HG02623 (cell line): Measurements from ENCODE around the gene DNAH5.

Source experiments
- ATAC-seq: cut with Tn5 transposase; IDR thresholded peaks from one replicate; pipeline ENCODE4 v1.9.1; 2021; ENCODE audit warnings: moderate library complexity; ENCODE audit not compliant: unreplicated experiment

Gene DNAH5

DNA sequence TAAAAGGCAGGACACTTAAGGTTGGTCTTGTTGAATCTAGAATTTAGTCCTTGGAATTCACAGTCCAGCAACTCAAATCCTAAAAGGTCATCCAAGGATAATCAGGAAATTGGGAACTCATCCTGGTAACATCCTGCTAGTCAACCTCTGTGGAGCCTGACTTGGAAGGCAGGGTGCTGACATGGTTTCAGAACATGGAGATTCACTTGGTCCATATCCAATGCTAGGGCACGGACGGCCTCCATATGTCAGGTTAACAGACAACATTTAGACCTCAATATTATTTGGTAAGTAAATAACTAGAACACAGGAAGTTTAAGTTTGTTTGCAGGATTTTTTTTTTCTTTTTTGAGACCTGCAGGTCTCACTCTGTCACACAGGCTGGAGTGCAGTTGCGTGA, 783 bp upstream of the DNAH5 start:
- no peak for ATAC-seq

DNA sequence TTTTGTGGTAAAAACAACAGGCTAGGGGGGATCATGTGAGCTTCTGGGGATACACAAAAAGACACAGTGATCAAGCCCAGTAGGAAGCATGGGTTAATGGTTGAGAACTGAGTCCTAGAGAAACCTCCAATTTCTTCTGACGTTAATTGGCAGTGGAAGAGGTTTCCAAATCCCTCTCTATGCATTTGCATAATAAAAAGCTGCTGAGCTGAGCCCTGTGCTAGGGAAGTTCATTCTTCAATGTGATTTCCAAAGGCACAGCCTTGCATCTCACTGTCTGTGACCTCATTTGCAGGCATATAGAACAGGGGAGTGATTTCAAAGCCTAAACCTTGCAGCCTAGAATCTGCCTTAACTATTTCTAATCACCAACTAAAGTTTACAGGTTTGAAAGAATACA, 812 bp downstream of the DNAH5 start:
- ATAC-seq, result no peak

DNA sequence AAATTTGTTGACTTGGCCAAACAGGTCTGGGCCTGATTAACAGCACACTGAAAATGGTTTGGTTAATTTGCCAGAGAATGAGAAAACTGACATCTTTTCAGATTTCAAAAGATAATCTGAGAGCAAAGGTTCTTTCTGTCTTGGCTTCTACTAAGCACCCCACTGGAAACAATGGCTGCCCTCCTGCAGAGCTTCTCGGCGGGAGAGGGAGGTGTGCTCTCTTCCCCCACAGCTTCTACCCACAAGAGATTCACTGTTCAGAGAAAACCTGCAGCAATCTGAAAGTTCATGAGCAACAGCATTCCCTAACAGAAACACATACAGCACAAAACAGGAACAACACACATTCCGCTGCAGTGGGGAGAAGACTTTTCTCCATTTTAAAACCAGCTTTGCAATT, 3.0 kb downstream of the DNAH5 start:
- ATAC-seq, result no peak

DNA sequence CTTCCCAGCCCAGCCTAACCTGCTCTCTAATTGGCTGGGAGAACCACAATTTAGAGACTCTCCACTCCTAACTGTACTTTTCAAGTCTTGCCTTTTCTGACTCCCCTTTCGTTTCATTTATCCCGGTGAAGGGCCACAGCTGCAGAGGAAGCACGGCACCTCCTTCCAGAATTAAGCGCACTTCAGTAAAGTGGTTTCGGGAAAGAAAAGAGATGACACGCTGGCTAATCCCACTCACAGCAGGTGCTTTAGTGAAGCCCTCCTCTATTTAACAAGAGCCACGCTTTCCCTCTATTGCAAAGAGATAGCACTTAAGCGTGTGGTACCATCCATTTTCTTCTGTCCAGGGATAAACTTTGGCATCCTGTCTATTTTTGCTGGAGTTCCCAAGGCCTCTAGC, 4.8 kb downstream of the DNAH5 start:
- ATAC-seq, result no peak

DNA sequence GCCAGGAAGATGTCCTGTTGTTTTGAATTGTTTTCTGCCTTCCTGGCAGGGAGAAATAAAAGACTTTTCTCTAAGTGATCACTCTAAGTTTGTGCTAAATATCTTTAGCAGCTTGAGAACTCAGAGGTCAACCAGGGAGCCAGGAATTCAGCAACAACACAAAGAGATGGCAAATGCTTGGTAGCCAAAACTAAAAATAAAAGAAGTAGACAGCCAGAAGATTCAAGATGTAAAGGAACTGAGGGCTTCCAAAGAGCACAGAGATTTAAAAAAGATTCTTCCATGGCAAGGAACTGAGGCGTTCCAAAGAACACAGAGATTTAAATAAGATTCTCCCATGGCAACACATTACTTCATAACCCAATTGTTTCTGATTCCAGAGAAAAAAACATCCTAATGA, 9.6 kb downstream of the DNAH5 start:
- ATAC-seq, result no peak

DNA sequence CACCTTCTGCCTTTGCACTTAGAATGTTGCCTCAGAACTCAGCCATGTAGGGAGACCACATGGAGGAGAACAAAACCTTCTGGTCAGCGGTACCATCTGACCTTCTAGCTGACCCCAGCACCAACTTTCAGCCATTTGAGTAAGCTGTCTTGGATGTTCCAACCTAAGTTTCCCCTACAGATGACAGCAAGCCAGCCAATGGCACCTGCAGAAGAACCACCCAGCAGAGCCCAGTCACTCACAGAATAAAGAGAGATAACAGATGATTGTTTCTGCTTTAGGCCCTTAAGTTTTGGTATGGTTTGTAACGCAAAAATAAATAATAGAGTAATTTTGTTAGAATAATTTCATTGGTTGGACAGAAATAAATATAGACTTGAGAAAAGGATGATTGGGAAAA, 10.4 kb downstream of the DNAH5 start:
- no peak for ATAC-seq

DNA sequence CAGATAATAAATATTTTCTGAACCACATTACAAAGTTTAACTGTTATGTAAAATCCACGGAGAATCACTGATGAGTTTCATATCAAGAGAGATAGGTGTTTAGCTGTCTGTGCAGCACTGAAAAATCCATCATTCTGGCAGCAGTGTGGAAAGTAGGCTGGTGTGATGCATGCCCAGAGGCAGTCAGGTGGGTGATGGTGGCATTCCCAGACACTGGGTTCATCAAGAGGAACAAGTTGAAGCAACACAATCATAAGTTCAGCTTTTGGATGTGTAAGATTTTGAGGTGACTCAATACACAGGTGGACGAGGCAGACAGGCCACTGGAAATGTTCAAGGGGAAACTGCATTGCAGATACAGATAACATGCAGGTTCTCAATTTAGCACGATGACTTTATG, 11.9 kb downstream of the DNAH5 start:
- ATAC-seq, result no peak

DNA sequence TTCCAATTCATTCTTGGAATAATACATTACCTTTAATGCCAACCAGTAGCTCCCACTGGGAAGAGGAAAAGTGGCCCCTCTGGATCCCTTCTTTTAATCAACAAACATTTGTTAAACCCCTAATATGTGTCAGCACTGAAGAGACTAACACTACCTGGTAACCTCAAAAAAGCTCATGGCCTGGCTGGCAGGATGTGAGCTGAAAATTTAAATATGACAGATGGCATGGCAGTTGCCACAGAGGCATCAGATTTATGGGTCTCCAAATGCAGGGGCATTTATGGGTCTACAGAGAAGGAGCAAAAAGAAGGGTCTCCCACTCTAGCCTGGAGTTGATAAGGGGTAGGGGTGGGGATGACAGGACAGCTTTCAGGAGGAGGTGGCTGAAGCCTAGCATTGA, 12.5 kb downstream of the DNAH5 start:
- ATAC-seq, result no peak

DNA sequence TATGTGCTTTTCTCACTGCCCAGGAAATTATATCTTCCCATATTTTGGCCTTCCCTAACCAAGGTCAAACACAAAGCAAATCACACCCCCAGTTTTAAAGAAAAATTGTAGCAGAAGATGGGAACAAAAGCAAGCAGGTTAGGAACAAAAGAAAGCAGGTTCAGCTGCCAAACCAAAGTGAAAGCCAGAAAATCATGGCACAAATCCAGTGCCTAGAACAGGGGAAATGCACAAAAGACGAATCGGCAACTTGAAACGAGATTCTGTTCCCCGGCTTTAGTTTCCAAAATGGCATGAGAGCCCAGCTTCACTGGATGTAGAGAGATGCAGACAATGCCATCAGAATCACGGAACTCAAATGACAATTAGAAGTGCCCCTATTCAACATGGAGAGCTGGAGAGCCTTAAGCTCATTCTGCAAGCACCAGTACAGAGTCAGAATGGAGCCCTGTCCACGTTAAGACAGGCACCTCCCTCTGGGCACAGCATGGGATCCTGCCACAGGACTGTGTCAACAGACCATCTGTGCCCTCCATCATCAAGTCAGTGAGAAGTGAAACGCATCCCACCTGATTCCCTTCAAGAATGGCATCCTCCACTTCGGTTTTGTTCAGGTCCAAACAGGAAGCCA, 13.8 kb downstream of the DNAH5 start:
- ATAC-seq, result no peak

DNA sequence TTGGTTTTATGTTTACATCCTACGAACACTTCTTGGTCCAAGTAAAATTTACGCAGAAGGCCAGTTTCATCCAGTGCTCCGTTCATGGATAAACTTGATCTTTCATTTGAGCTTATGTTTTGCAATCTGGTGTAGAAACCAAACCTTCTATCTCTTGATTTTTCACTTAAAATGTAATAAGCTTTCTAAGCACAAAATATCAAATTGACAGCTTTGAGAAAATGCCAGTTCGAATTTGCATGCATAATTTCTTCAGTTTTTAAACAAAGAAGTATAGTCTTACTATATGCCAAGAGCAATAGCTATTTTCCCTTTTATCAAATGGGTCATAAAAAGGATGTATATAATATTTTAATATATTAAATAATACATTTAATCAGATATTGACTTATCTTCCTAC, 17.8 kb downstream of the DNAH5 start:
- no peak for ATAC-seq

DNA sequence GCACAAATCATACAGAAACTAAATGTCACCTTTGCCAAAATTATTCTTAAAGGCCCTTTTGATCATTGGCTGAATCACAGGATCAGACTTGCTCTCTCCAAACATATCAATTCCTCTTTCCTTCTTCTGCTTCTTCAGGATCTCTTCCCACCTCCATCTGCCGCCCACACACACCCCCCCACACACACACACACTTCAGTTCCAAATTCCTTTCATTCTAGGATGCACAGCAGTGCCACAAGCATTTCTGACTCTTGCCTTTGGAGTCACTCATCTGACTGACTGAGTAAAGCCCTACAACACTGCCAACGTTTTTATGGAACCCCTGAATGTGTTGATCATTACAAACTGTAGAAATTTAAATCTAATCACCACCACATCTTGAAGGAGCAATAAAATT, 22.9 kb downstream of the DNAH5 start:
- ATAC-seq, result no peak

DNA sequence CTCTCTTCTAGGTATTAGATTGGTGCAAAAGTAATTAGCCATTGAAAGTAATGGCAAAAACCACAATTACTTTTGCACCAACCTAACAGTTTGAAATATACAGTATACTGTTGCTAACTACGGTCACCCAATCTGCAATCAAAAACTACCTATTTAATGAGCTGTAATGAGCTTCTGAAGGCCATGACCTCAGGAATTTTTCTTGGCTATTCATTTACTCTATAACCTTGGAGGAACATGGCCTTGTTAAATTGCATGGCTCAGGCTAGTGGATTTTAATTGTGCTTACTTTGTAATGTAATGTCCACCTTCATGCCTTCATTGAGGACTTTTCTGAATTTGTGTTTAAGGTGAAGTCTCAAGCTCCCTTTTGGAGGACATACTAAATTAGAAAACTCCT, 24.7 kb downstream of the DNAH5 start:
- no peak for ATAC-seq

DNA sequence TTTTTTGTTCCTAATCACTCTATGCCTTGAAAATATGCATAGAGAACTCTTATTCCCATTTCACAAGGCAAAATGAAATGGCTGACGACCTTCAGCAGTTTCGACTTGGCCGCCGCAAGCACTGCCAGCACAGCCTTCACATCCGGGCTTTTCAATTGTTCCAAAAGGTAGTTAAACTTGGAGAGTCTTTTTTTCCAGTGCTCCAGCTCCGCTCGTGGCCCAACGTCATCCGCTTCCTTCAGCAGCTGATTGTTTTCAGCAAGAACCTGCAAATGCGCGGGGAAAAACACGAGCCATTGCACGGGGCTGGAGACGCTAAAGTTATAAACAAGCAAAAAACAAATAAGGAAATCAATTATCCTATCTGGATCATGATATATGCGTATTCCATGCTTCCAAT, 25.4 kb downstream of the DNAH5 start:
- ATAC-seq, result no peak

DNA sequence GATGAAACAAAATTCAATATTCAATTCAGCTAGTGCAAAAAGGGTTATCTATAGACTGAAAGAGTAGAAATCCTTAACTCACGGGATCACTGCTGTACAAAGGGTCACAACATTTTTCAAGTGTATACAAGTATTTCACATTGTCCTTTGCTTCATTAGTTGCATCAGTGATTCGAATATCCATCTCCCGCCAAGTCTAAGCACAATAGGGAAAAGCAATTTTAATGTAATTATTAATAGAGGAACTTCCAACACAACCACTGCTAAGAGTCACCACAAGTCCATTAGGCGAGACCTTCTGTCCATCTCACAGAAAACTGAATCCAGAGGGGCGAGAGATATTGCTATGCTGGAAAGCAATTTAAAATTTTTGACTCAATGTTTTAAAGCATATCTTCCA, 27.4 kb downstream of the DNAH5 start:
- ATAC-seq, result no peak

DNA sequence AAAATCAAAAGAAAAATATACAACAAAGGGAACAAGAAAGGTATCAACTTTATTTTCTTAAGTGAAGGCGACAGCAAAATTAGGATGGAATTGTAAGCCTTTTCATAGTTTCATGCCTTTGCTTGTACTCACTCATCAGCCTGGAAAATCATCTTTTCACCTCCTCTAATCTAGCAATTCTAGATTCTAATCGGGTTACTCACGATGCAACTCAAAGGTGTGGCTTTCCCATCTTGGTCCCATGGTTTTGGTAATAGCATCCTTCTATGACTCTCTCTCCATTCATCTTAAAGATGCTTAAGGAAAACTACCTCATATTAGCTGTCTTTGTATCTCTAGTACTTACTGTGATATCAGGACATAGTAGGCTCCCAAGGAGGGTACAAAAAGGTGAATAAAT, 30.5 kb downstream of the DNAH5 start:
- ATAC-seq, result no peak

DNA sequence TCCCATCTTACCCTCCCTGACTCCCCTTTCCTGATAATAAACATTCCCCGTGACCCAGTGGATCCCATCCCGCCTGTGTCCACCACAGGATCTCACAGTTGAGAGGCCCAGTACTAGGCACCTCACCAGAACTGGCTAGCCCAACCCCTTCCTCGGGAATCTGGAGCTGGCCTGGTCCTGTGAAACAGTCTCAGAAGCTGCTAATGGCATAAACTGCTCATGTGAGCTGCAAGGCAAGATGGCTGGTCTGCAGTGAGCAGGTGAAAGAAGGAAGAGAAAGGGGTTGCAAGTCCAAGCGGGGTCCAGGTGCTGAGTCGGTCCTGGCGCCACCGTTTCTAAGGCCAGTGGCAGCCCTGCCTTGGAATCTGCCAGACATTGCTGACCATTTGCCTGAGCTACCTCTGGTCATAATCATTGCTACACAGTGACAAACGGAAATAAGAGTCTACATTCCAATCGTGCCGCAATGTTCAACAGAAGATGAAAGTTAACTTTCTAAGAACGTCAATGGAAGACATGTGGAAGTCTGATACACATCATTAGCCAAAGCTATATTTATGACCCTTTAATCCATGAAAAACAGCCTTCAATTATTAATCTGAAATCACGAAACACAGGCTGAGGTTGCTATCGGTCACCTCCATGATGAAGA, 33.7 kb downstream of the DNAH5 start:
- no peak for ATAC-seq

DNA sequence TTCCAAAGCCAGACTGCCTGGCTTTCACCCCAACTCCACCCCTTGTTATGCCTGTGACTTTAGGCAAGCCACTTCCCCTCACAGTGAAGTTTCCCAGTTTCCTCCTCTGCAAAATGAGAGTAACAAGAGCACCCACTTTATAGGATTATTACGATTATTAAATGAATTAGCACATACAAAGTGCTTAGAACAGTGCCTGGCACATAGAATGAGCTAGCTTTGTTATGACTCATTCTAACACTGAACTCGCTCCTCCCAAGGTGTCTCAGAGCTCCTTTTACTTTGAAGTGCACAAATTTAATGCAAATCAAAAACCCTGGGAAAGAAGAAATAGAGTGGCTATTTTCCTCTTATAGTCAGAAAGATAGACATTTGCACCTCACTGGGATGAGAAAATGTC, 34.3 kb downstream of the DNAH5 start:
- ATAC-seq, result no peak

DNA sequence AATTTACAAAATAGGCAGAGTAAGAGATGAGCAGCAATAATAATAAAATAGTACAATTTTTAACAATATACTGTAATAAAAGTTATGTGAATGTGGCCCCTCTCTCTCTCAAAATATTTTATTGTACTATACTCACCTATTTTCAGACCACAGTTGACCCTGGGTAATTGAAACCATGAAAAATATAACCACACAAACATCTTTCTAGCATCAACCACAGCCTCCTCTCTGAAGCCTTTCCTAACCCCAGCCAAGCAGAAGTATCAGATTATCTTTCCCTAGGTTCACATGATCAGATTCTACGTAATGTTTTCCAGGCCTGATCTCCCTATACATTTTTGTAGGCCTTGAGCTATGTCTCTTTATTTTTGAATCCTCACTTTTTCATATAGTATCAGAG, 35.2 kb downstream of the DNAH5 start:
- no peak for ATAC-seq

DNA sequence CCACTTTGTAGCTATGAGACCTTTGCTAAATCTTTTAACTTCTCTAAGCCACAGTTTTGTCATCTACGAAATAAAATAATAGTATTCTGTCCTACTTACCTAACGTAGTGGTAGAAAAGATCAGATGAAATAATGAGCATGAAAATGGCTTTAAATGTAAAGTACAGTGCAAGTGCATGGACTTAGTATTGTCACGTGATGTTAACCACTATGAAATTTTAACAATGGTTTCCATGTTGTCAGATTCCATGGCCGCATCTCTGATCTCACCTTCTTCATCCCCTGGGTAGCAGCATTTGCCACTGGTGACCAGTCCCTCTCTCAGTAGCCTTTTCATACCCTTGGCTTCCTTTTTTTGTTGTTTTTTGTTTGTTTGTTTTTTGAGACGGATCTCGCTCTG, 45.9 kb downstream of the DNAH5 start:
- ATAC-seq, result no peak

DNA sequence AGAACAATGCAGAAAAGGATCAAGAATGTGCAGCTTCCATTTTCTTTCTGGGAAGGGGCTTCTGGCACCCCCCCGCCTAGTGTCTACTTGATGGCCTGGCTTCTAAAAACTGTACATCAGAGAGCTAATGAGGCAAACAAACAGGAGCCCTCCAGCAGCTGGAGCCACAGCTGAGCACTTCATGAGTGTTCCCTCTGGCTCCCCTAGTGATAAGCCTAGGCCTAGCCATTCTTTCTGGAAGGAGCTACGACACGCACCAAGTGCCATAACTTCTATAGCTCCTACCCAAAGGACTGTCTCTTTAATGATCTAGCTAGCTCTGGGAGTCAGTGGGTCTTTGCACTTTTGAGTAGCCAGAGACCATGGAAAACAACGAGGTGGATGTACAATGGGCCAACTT, 66.1 kb downstream of the DNAH5 start:
- ATAC-seq, result no peak

DNA sequence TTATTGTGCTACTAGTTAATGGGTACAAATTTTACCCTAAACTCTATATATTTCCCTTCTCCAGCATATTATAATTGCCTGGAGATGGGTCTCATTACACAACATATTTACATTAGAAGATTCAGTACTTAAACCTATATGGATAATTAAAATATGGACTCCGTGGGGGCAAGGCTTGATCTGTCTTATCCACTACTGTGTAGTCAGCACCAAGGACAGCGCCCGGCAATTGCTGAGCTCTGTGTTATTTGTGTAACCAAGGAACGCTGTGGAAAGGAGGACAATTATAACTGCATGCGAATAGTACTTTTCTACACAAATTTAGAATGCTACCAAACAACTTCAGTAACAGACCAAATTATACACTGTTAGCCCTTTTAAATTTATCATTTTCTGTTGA, 77.7 kb downstream of the DNAH5 start:
- ATAC-seq, result no peak

DNA sequence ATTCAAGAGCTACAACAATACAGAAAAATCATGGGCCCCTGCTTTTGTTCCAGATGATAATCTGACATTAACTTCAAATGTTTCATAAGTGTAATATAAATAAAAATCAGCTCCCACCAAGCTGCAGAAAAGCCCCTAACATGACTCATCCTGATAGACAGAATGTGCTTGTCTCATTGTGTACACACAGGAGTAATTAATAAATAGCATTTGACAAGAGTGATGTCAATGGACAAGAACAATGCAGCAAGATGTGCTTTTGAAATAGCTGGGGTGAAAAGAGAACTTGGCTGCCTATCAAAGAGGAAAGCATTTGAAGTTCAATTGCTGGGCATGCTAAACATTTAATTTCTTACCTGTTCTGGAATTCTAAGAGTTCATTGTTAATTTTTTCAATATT, 79.2 kb downstream of the DNAH5 start:
- no peak for ATAC-seq

DNA sequence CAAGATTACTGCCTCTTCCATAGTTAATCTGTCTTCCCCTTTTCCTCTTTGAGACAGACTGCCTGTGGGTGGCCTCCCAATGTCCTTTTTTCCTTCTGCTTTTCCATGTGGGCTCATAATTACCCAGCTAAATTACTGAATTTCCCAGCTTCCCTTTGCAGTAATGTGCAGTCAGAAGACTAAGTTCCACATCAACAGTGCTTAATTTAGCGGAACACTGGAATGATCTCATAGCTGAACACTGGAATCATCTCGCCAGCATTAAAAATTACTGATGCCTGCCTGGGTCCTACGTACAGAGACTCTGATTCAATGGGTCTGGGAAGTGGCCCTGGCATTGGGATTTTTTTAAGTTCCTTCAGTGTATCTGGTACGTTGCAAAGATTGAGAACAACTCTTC, 84.3 kb downstream of the DNAH5 start:
- no peak for ATAC-seq
